SKM-1 treated with dmso at 0.1 percent for 144 hours (cell line): ENCODE results near the gene USP17L21.
"Not testable (repeated sequence)": the region's sequence is repeated elsewhere in the genome, so short reads cannot be mapped to it uniquely, and the experiment has no call there.

Experiments used
- DNase-seq: peaks from one replicate; lab custom pipeline; 2025; ENCODE audit not compliant: unreplicated experiment; lab: John Stamatoyannopoulos, UW

Gene USP17L21

GRCh38 chr4:9262572-9262971, at the start of gene USP17L21:
TSS of gene USP17L21 (plus strand) at chr4:9262872. CDS start at chr4:9262872, 0 bp downstream.
- DNase-seq, result not testable (repeated sequence)

DNA sequence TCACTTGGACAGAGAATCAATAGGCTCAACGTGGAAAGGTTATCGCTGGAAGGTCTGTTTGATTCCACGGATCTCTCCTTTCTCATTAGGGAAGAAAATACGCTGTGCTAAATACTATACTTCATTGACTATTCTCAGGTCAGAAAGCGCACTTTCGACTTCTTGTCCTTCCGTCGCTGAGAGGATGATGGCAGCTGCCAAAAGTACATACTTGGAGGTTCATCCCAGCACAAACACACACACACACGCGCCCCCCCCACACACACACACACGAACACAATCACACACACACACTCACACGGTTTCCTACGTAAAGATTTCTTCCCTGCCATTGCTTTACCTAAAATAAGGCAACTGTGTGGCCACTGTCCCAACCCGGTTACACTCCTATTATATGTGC, 48.0 kb upstream of the USP17L21 start:
- DNase-seq, result not testable (repeated sequence)

DNA sequence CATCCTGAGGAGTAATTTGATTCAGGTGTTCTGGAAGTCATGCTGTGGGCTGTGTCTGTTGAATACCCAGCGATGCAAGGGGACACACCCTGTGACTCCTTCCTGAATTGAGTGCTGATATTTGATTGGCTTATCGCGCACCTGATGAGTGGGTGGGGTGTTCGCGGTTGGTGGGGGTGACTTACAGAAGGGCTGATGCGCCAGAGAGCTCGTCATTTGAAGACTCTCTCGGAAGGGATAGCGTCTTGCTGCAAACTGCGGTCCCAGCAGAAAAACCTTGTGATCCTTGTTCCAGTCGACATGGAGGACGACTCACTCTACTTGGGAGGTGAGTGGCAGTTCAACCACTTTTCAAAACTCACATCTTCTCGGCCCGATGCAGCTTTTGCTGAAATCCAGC, 47.6 kb upstream of the USP17L21 start, which contains the start of gene USP17L11:
USP17L11 (plus strand) TSS at position 301 of the 400 bp plus-strand sequence; CDS start at position 301, 0 bp downstream.
- not testable (repeated sequence) for DNase-seq

GRCh38 chr4:9219852-9220251, 42.8 kb upstream of the USP17L21 start, which contains the start of gene USP17L12:
TSS of gene USP17L12 (plus strand) at chr4:9220152. CDS start at chr4:9220152, 0 bp downstream.
- DNase-seq, result not testable (repeated sequence)

DNA sequence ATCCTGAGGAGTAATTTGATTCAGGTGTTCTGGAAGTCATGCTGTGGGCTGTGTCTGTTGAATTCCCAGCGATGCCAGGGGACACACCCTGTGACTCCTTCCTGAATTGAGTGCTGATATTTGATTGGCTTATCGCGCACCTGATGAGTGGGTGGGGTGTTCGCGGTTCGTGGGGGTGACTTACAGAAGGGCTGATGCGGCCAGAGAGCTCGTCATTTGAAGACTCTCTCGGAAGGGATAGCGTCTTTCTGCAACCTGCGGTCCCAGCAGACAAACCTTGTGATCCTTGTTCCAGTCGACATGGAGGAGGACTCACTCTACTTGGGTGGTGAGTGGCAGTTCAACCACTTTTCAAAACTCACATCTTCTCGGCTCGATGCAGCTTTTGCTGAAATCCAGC, 38.1 kb upstream of the USP17L21 start, which contains the start of gene USP17L13:
USP17L13 (plus strand) TSS at position 301 of the 400 bp plus-strand sequence; CDS start at position 301, 0 bp downstream.
- not testable (repeated sequence) for DNase-seq

- not testable (repeated sequence) for DNase-seq
These were observed 32.4 kb upstream of the USP17L21 start for GRCh38 chr4:9230249-9230648.

- not testable (repeated sequence) for DNase-seq
These were observed 28.6 kb upstream of the USP17L21 start, which contains the start of gene USP17L15 for GRCh38 chr4:9234085-9234484. TSS of gene USP17L15 (plus strand) at chr4:9234385. CDS start at chr4:9234385, 0 bp downstream.

- DNase-seq, result not testable (repeated sequence)
These were observed 24.2 kb upstream of the USP17L21 start for GRCh38 chr4:9238461-9238860.

DNA sequence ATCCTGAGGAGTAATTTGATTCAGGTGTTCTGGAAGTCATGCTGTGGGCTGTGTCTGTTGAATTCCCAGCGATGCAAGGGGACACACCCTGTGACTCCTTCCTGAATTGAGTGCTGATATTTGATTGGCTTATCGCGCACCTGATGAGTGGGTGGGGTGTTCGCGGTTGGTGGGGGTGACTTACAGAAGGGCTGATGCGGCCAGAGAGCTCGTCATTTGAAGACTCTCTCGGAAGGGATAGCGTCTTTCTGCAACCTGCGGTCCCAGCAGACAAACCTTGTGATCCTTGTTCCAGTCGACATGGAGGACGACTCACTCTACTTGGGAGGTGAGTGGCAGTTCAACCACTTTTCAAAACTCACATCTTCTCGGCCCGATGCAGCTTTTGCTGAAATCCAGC, 19.1 kb upstream of the USP17L21 start, which contains the start of gene USP17L17:
USP17L17 (plus strand) TSS at position 301 of the 400 bp plus-strand sequence; CDS start at position 301, 0 bp downstream.
- DNase-seq, result not testable (repeated sequence)

DNA sequence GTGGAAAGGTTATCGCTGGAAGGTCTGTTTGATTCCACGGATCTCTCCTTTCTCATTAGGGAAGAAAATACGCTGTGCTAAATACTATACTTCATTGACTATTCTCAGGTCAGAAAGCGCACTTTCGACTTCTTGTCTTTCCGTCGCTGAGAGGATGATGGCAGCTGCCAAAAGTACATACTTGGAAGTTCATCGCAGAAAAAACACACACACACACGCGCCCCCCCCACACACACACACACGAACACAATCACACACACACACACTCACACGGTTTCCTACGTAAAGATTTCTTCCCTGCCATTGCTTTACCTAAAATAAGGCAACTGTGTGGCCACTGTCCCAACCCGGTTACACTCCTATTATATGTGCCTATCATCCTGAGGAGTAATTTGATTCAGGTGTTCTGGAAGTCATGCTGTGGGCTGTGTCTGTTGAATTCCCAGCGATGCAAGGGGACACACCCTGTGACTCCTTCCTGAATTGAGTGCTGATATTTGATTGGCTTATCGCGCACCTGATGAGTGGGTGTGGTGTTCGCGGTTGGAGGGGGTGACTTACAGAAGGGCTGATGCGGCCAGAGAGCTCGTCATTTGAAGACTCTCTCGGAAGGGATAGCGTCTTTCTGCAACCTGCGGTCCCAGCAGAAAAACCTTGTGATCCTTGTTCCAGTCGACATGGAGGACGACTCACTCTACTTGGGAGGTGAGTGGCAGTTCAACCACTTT, 14.6 kb upstream of the USP17L21 start, which contains the start of gene USP17L18:
USP17L18 (plus strand) TSS at position 678 of the 728 bp plus-strand sequence; CDS start at position 678, 0 bp downstream.
- DNase-seq, result not testable (repeated sequence)

- not testable (repeated sequence) for DNase-seq
These were observed 9.6 kb upstream of the USP17L21 start, which contains the start of gene USP17L19 for GRCh38 chr4:9253078-9253477. TSS of gene USP17L19 (plus strand) at chr4:9253378. CDS start at chr4:9253378, 0 bp downstream.

GRCh38 chr4:9257824-9258223, 4.8 kb upstream of the USP17L21 start, which contains the start of gene USP17L20:
TSS of gene USP17L20 (plus strand) at chr4:9258124. CDS start at chr4:9258124, 0 bp downstream.
- DNase-seq, result not testable (repeated sequence)

DNA sequence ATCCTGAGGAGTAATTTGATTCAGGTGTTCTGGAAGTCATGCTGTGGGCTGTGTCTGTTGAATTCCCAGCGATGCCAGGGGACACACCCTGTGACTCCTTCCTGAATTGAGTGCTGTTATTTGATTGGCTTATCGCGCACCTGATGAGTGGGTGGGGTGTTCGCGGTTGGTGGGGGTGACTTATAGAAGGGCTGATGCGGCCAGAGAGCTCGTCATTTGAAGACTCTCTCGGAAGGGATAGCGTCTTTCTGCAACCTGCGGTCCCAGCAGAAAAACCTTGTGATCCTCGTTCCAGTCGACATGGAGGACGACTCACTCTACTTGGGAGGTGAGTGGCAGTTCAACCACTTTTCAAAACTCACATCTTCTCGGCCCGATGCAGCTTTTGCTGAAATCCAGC, 4.6 kb downstream of the USP17L21 start, which contains the start of gene USP17L22:
USP17L22 (plus strand) TSS at position 301 of the 400 bp plus-strand sequence; CDS start at position 301, 0 bp downstream.
- DNase-seq, result not testable (repeated sequence)

DNA sequence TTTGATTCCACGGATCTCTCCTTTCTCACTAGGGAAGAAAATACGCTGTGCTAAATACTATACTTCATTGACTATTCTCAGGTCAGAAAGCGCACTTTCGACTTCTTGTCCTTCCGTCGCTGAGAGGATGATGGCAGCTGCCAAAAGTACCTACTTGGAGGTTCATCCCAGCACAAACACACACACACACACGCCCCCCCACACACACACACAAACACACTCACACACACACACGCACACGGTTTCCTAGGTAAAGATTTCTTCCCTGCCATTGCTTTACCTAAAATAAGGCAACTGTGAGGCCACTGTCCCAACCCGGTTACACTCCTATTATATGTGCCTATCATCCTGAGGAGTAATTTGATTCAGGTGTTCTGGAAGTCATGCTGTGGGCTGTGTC, 9.0 kb downstream of the USP17L21 start:
- not testable (repeated sequence) for DNase-seq
